ENCODE data around the gene DNAJB8.
A peak's percentile ranks its signal among the peaks of the same experiment; 100 is the strongest.

DNAJB8 gene

GRCh38 chr3:128438488-128439072 lies 28.1 kb downstream of the DNAJB8 start:
- Histone ChIP-seq H3K9ac (ENCODE audit: low read depth, low read length) (no peak overlapping the region), H3K9me3 (ENCODE audit: insufficient read depth, low read depth, low read length) (no peaks in the 10 kb centered on the region), H3K4me1 (ENCODE audit: insufficient read depth, low read length) (peaks cover 13% of the 10 kb centered on the region), H3K27me3 (ENCODE audit: insufficient read depth, low read length) (peaks cover 31% of the 10 kb centered on the region), H3K27ac (ENCODE audit: low read depth, low read length) (no peak overlapping the region), H3K4me3 (ENCODE audit: low read length) (no peak overlapping the region), H3K36me3 (ENCODE audit: insufficient read depth, low read length) (no peaks in the 10 kb centered on the region)
- WGBS, result 71% methylated on average over 6 of the region's 6 CpGs

GRCh38 chr3:128436214-128436613 lies 30.5 kb downstream of the DNAJB8 start:
- no peak overlapping the region for H3K27ac ChIP-seq (ENCODE audit: low read depth, low read length)
- H3K9ac ChIP-seq (ENCODE audit: low read depth, low read length), result no peak overlapping the region
- H3K27me3 ChIP-seq (ENCODE audit: insufficient read depth, low read length), result peaks cover 51% of the 10 kb centered on the region
- H3K36me3 ChIP-seq (ENCODE audit: insufficient read depth, low read length), result no peaks in the 10 kb centered on the region
- H3K4me3 ChIP-seq (ENCODE audit: low read length), result no peak overlapping the region
- 80% methylated on average over 3 of the region's 3 CpGs for WGBS
- H3K4me1 ChIP-seq (ENCODE audit: insufficient read depth, low read length), result peaks cover 26% of the 10 kb centered on the region
- no peaks in the 10 kb centered on the region for H3K9me3 ChIP-seq (ENCODE audit: insufficient read depth, low read depth, low read length)

- no peak overlapping the region for H3K4me3 ChIP-seq (ENCODE audit: low read length)
- H3K36me3 ChIP-seq (ENCODE audit: insufficient read depth, low read length), result no peaks in the 10 kb centered on the region
- no peaks in the 10 kb centered on the region for H3K9me3 ChIP-seq (ENCODE audit: insufficient read depth, low read depth, low read length)
- peaks cover 57% of the 10 kb centered on the region for H3K27me3 ChIP-seq (ENCODE audit: insufficient read depth, low read length)
- H3K9ac ChIP-seq (ENCODE audit: low read depth, low read length), result no peak overlapping the region
- H3K27ac ChIP-seq (ENCODE audit: low read depth, low read length), result no peak overlapping the region
- peaks cover 26% of the 10 kb centered on the region for H3K4me1 ChIP-seq (ENCODE audit: insufficient read depth, low read length)
- WGBS, result 87% methylated on average over 5 of the region's 5 CpGs
Observed at GRCh38 chr3:128435561-128435960, 31.1 kb downstream of the DNAJB8 start.

- no peak overlapping the region for H3K9ac ChIP-seq (ENCODE audit: low read depth, low read length)
- peaks cover 57% of the 10 kb centered on the region for H3K27me3 ChIP-seq (ENCODE audit: insufficient read depth, low read length)
- no peaks in the 10 kb centered on the region for H3K36me3 ChIP-seq (ENCODE audit: insufficient read depth, low read length)
- H3K4me3 ChIP-seq (ENCODE audit: low read length), result no peak overlapping the region
- 67% methylated on average over 6 of the region's 6 CpGs for WGBS
- H3K27ac ChIP-seq (ENCODE audit: low read depth, low read length), result no peak overlapping the region
- peaks cover 26% of the 10 kb centered on the region for H3K4me1 ChIP-seq (ENCODE audit: insufficient read depth, low read length)
- H3K9me3 ChIP-seq (ENCODE audit: insufficient read depth, low read depth, low read length), result no peaks in the 10 kb centered on the region
Observed at GRCh38 chr3:128435058-128435457, 31.6 kb downstream of the DNAJB8 start.

GRCh38 chr3:128434524-128434923 lies 32.2 kb downstream of the DNAJB8 start:
- no peak overlapping the region for H3K9ac ChIP-seq (ENCODE audit: low read depth, low read length)
- no peaks in the 10 kb centered on the region for H3K9me3 ChIP-seq (ENCODE audit: insufficient read depth, low read depth, low read length)
- WGBS, result 75% methylated on average over 2 of the region's 2 CpGs
- peaks cover 61% of the 10 kb centered on the region for H3K27me3 ChIP-seq (ENCODE audit: insufficient read depth, low read length)
- H3K36me3 ChIP-seq (ENCODE audit: insufficient read depth, low read length), result no peaks in the 10 kb centered on the region
- no peak overlapping the region for H3K4me3 ChIP-seq (ENCODE audit: low read length)
- H3K27ac ChIP-seq (ENCODE audit: low read depth, low read length), result no peak overlapping the region
- H3K4me1 ChIP-seq (ENCODE audit: insufficient read depth, low read length), result peaks cover 26% of the 10 kb centered on the region

- Histone ChIP-seq H3K27me3 (ENCODE audit: insufficient read depth, low read length) (peaks cover 68% of the 10 kb centered on the region), H3K4me3 (ENCODE audit: low read length) (no peak overlapping the region), H3K36me3 (ENCODE audit: insufficient read depth, low read length) (no peaks in the 10 kb centered on the region), H3K9me3 (ENCODE audit: insufficient read depth, low read depth, low read length) (no peaks in the 10 kb centered on the region), H3K4me1 (ENCODE audit: insufficient read depth, low read length) (peaks cover 26% of the 10 kb centered on the region), H3K27ac (ENCODE audit: low read depth, low read length) (no peak overlapping the region), H3K9ac (ENCODE audit: low read depth, low read length) (no peak overlapping the region)
- 23% methylated on average over 2 of the region's 2 CpGs for WGBS
Observed at GRCh38 chr3:128433837-128434165, 32.9 kb downstream of the DNAJB8 start.

GRCh38 chr3:128432971-128433836 lies 33.5 kb downstream of the DNAJB8 start:
- H3K9me3 ChIP-seq (ENCODE audit: insufficient read depth, low read depth, low read length), result no peaks in the 10 kb centered on the region
- H3K36me3 ChIP-seq (ENCODE audit: insufficient read depth, low read length), result no peaks in the 10 kb centered on the region
- H3K4me1 ChIP-seq (ENCODE audit: insufficient read depth, low read length), result peaks cover 26% of the 10 kb centered on the region
- H3K4me3 ChIP-seq (ENCODE audit: low read length), result peak overlapping the region; percentile 51
- 4% methylated on average over 53 of the region's 53 CpGs for WGBS
- H3K27me3 ChIP-seq (ENCODE audit: insufficient read depth, low read length), result peaks cover 74% of the 10 kb centered on the region
- H3K9ac ChIP-seq (ENCODE audit: low read depth, low read length), result no peak overlapping the region
- H3K27ac ChIP-seq (ENCODE audit: low read depth, low read length), result no peak overlapping the region; the same call in 1 of the 2 replicates

- H3K36me3 ChIP-seq (ENCODE audit: insufficient read depth, low read length), result no peaks in the 10 kb centered on the region
- peaks cover 34% of the 10 kb centered on the region for H3K4me1 ChIP-seq (ENCODE audit: insufficient read depth, low read length)
- peaks cover 81% of the 10 kb centered on the region for H3K27me3 ChIP-seq (ENCODE audit: insufficient read depth, low read length)
- no peaks in the 10 kb centered on the region for H3K9me3 ChIP-seq (ENCODE audit: insufficient read depth, low read depth, low read length)
- peak overlapping the region; percentile 79 for H3K9ac ChIP-seq (ENCODE audit: low read depth, low read length)
- WGBS, result 1% methylated on average over 43 of the region's 43 CpGs
- peak overlapping the region; percentile 34; the same call in 1 of the 2 replicates for H3K27ac ChIP-seq (ENCODE audit: low read depth, low read length)
- peak overlapping the region; percentile 51 for H3K4me3 ChIP-seq (ENCODE audit: low read length)
Observed at GRCh38 chr3:128432301-128432970, 34.3 kb downstream of the DNAJB8 start.

- Histone ChIP-seq H3K9ac (ENCODE audit: low read depth, low read length) (peak overlapping the region; percentile 79), H3K27ac (ENCODE audit: low read depth, low read length) (no peak overlapping the region), H3K36me3 (ENCODE audit: insufficient read depth, low read length) (no peaks in the 10 kb centered on the region), H3K4me3 (ENCODE audit: low read length) (peak overlapping the region; percentile 51), H3K4me1 (ENCODE audit: insufficient read depth, low read length) (peaks cover 36% of the 10 kb centered on the region), H3K27me3 (ENCODE audit: insufficient read depth, low read length) (peaks cover 87% of the 10 kb centered on the region), H3K9me3 (ENCODE audit: insufficient read depth, low read depth, low read length) (no peaks in the 10 kb centered on the region)
- WGBS, result 35% methylated on average over 13 of the region's 13 CpGs
Observed at GRCh38 chr3:128431803-128432300, 34.8 kb downstream of the DNAJB8 start.

- Histone ChIP-seq H3K4me1 (ENCODE audit: insufficient read depth, low read length) (peaks cover 36% of the 10 kb centered on the region), H3K9ac (ENCODE audit: low read depth, low read length) (no peak overlapping the region), H3K27me3 (ENCODE audit: insufficient read depth, low read length) (peaks cover 93% of the 10 kb centered on the region), H3K27ac (ENCODE audit: low read depth, low read length) (no peak overlapping the region), H3K4me3 (ENCODE audit: low read length) (no peak overlapping the region), H3K36me3 (ENCODE audit: insufficient read depth, low read length) (no peaks in the 10 kb centered on the region), H3K9me3 (ENCODE audit: insufficient read depth, low read depth, low read length) (no peaks in the 10 kb centered on the region)
- 79% methylated on average over 8 of the region's 8 CpGs for WGBS
Observed at GRCh38 chr3:128430731-128431130, 36.0 kb downstream of the DNAJB8 start.

- Histone ChIP-seq H3K4me1 (ENCODE audit: insufficient read depth, low read length) (peaks cover 34% of the 10 kb centered on the region), H3K4me3 (ENCODE audit: low read length) (no peak overlapping the region), H3K27ac (ENCODE audit: low read depth, low read length) (no peak overlapping the region), H3K36me3 (ENCODE audit: insufficient read depth, low read length) (no peaks in the 10 kb centered on the region), H3K9me3 (ENCODE audit: insufficient read depth, low read depth, low read length) (no peaks in the 10 kb centered on the region), H3K9ac (ENCODE audit: low read depth, low read length) (no peak overlapping the region), H3K27me3 (ENCODE audit: insufficient read depth, low read length) (peaks cover 93% of the 10 kb centered on the region)
- WGBS, result 61% methylated on average over 10 of the region's 10 CpGs
Observed at GRCh38 chr3:128430301-128430700, 36.4 kb downstream of the DNAJB8 start.

Measured in HUES64 (cell line).